ENCODE results near the gene SLC6A20.

Gene SLC6A20

DNA sequence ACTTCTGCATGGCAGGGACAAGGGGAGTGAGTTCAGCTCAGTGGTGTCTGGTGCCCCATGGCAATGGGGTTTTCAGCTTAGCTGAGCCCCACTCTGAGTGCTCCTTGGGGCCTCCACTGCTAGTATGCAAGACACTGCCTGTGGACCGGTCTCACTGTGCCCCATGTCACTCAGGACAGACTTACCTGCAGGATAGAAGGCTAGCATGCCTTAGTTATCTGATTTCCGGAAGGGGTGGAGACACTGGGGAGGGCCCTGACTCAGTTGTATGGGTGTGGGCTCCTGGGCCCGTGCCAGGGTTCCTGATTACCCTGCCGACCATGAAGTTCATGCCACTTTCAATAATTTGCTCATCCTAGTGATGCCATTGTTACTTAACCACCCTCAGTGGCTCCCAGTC, 4.3 kb upstream of the SLC6A20 start:
- DNase-seq, result no peak

DNA sequence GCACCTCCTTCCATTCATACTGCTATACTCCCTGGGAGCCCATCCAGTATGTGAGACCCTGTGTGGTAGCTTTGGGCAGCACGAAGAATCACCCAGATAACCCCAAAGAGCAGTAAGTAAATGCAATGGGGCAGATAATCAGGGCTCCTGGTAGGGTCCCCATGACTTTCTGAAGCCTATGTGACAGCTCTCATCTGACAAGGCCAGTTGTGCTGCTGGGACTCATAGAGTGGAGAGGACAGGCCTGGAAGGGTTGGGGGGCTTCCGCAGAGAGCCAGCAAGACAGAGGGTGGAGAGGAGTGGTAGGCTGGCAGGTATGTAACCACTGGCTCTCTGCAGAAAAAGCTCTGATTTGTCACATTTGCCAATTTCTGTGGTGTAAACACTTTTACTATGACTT, 3.2 kb upstream of the SLC6A20 start:
- DNase-seq, result no peak

DNA sequence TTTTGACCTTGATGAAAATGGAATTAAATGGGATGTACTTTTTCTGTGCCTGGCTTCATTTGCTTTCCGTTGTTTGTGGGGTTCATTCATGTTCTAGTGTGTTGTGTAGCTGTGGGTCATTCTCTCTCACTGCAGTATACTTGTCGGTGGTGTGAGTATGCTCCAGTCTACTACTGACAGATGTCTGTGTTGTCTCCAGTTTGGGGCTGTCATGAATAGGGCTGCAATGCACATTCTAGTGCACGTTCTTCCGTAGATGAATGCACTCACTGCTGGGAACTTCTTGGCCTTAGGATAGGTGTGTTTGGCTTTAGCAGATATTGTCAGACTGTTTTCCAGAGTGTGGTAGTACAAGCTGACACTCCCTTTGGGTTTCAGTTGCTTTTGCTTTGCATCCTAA, 1.7 kb upstream of the SLC6A20 start:
- no peak for DNase-seq

DNA sequence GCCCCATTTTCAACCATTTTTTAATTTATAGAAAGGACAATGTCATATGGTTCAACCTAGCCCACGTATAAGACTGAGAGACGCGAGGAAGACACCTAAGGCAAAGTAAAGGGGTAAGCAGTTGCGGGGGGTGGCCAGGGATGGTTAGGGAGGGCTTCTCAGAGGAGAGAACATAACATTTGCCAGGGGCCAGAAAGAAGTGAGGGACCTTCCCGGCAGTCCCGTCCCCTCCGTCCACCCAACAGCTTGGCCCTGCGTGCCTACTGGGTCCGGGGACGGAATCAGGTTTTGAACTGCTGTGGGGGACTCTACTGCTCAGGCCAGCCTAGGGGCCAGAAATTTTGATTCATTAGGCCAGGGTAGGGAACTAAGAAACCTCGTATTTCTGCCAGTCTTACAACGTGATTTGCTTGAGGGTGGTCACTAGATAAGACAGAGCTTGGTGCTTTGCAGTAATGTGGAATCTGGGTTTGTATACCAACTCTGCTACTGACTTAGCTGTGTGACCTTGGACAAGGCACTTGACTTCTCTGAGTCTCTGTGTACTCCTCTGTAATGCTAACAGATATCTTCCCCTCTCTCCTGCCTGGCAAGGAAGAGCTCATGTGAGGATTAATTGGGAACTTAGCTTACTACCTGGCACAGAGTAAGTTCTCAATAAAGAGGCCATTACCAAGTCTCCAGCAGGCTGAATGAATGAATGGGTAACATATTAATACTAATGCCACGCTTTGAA, 734 bp upstream of the SLC6A20 start:
- no peak for DNase-seq

DNA sequence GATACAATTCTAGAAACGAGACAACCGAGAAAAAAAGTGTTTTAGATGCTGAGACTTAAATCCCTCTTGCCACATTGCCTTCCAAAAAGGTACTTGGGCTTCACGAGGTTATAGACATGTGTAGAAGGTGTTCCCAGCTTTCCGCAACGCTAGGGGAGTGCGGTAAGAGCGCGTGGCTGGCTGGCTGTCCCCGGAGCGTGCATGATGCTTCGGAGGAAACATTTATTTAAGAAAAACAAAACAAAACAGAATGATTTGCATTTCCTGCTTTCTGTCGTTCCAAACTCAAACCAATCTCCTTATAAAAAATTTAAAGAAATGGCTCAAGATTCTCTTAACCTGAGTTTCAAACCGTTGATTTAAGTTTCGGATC, 841 bp downstream of the SLC6A20 start:
- no peak for DNase-seq

DNA sequence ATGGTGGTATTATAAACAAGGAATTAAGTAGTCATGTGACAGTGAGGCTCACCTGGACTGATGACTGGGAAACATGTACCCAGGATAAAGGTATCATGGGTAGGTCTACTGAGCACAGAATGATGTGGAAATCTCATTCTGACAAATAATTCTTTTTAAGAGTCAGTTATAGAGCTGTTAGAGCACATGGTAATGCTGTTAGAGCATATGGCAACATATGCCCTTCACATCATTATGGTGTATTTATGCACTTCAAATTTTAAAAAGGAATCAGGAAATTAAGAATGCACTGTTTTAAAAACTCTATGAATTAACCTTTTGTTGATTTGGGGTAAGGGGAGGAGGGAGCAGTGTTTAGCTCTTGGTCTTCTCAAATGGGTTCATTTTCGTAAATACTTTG, 1.7 kb downstream of the SLC6A20 start:
- no peak for DNase-seq

DNA sequence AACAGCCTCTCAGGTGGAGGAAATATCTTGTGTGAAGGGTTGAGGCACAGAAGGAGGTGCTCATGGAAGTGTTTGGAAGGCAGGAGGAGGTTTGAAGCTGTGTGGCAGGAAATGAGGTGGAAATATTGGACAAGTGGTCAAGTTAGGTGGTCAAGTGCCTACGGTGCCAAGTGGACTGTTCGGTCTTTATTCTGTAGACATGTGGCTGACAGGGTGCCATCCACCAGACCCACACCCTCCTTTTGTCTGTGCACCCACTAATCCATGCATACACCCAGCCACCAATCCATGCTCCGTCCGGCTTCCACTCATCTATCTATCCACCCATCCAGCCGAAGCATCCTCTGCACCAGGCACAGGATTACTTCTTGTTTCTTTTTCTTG, 2.2 kb downstream of the SLC6A20 start:
- no peak for DNase-seq

DNA sequence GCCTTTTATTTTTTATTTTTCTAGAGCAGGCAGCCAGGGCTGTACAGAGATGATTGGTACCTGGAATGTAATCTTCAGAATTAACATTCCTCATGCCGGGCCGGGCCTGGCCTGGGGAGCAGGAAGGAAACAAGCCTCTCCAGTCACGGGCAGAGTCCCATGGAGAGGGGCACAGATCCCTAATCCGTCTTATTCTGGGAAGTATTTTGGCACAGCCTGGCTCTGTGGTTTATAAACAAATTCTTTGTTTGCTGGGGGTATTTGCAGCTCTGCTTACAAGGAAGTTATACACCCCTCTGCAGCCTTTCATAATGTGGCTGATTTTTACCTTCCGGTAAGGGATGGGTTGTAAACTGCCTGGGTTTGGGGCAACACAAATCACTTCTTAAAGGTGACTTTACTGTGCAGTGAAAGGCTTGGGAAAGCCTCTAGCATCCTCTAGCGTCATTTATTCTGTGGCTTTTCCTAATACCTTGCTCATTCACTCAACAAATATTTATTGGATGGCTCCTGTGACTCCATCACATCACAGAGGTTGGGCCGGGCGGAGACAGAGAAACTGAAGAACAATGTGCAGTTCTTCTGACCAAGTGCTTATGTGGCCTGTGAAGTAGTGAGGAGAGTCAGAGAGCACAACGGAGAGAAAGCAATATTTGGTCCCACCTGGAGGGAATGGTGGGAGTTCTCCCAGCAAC, 2.7 kb downstream of the SLC6A20 start:
- DNase-seq, result no peak

DNA sequence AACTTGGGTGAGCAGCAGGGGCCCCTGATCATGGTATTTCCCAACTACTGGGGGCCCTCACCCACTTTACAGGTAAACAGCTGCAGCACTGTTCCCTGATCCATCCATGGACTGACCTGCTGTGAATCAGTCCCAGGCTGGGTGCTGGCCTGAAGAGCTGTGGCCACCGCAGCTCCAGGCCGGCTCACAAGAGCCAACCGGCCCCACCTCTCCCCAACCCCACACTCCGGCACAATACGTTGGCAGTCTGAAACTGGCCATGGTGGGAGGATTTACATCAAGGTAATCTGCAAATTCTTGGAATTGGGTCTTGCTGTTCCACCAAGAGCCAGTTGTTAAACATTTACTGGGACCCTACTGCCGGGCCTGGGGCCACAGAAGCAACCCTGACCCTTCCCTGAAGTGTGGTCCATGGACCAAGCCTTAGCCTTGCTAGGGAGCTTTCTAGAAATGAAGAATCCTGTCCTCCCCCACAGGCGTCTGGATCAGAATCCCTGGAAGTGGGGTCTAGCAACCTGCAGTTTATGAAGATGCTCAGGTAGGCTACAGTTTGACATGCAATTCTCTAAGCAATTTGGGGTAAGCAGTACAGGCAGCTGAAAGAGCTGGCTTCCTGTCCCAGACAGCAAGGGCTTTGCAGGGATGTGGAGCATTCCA, 3.7 kb downstream of the SLC6A20 start:
- DNase-seq, result no peak

DNA sequence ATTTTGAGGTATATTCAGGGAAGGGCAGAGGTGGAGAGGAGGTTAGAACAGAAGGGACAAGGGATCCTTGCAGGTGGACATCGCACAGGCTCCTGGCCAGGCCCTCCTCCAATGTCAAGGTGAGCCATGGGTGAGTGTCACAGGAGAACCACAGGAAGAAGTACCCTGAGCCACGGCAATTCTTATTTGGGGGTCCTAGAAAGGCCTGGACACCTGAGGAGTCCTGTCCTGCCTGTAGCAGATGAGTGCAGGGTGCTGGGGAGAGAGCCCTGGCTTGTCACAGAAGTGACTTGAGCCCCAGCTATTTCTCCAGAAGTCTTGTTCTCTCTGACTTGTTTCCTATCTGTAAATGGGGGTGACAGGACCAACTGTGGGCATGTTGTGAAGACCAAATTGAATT, 4.3 kb downstream of the SLC6A20 start:
- no peak for DNase-seq

DNA sequence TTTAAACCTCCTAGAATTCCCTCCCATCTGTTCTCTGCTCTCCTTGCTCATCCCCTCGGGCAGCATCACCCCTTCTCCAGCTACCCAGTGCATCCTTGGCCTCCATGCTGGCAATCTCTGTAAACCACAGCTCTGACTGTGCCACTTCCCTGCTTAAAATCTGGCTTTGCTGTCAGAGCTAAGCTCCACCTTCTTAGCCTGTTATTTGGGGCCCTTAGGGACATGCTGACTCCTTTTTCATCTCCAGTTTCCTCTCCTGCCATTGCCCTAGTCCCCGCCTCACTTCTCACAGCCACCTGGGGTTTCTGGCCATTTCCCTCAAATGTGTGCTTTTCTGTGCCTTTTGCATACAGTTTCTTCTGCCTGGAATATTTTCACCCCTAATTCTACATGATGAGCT, 5.7 kb downstream of the SLC6A20 start:
- DNase-seq, result no peak

DNA sequence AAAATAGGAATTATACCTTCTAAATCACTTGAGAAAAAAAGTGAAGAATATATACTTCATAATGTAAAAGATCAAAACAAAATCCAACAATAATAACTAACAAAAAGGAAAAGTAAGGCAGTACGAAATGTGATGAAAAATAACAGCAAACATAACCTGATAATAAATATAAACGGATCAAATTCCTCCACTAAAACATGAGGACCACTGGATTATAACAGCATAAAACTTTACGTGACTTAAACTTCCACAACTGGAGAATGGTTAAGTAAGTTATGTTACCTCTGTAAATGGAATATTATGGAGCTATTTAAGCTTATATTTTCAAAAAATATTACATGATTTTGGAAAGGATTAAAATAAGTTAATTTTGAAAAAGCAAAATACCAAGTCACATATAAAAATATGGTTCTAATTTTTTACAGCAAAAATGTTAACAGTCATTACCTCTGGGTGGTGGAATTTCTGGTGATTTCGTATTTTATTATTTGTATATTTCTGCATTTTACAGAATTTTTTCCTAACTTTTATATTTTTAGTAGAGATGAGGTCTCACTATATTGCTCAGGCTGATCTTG, 7.0 kb downstream of the SLC6A20 start:
- no peak for DNase-seq

DNA sequence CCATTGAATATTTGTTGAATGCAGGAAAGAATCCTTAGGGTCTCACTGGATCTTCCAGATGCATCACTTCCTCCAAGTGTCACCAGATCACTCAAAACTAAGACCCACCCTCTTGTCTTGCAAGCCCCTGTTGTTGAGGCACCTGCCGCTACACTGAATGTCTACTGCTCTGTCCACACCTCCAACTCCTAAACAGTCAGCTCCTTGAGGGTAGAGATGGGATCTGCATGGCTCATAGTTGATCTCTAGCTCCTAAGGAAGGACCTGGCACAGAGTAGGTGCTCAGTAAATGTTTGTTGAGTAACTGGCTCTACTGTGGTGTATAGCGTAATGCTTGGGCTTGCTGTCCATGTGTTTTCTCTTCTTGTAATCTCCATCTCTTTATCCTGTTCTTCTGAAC, 8.8 kb downstream of the SLC6A20 start:
- no peak for DNase-seq

DNA sequence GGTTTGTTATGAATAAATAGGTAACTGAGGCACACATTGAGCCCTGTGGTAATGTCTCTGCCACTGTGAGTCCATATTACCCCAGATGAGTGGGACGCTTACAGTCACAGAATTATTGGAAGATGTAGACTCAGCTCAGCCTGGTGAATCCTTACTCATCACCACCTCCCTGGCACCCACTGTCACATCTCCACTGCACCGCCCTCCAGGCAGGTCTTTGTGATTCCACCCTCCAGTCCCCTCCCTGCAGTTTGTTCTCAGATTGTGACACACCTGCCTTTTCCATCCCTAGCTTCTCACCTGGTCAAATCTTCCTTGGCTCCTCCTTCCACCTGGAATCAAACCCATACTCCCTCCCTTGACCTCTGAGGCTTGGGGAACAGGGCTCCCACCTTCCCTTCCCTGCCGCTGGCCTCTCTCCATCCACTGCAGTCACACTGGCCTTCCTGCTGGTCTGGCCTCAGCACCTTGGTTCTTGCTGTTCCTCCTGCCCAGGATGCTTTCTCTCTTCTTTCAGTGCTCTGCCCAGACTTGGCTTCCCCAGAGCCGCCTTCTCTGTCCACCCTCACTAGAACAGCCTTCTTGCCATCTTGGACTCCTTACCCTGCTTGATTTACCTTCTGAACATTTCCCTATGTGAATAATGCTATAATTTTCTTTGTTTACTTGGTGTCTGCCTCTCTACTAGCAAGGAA, 9.4 kb downstream of the SLC6A20 start:
- no peak for DNase-seq

DNA sequence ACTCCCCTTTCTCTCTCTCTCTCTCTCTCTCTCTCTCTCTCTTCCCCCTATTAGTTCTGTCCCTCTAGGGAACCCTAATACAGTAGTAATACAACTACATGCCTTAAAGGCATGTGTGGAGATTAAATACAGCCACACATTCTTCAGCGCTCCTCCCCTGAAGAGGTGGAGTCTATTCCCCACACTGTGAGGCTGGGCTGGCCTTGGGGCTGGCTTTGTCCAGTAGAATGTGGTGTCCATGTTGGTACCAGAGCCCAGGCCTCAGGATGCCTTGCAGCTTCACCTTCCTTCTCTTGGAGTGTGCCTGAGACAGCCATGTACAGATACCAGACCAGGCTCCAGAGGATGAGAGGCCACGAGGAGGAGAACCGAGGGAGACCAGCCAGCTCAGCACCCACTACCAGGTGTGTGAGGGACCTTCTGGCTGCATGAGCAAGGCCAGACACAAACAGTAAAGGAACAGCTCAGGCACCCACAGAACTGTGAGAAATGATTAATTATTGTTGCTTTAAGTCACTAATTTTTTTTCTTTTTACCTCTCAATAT, 10.7 kb downstream of the SLC6A20 start:
- DNase-seq, result no peak

DNA sequence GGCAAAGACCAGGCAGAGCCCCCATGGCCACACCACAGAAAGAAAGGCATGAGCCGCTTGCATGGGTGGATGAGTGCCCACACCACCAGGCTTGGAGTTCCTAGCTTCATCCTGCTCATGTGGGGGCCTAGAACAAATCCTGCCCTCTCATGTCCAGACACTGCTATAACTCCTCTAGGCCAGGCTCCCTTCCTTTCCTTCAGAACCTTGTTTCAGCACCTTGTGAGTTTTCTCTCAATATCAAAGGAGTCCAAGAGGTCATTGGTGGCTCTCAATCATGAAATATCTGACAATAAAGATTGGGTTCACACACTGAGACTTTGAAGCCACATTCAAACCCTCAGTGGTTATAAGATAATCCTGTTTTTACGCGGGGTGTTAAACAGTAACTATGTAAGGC, 12.7 kb downstream of the SLC6A20 start:
- DNase-seq, result no peak

DNA sequence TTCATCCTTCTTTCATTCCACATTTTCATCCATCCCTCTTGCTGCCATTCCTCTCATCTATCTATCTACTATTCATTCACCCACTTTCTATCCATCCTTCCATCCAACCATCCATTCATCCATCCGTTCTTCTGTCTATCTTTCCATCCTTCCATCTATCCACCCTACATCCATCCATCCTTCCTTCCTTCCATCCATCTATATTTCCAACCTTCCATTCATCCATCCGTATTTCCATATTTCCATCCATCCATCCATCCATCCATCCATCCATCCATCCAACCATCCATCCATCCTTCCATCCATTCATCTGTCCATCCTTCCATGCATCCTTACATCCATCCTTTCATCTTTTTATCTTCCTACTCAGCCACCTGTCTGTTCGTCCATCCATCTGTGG, 14.0 kb downstream of the SLC6A20 start:
- DNase-seq, result no peak

DNA sequence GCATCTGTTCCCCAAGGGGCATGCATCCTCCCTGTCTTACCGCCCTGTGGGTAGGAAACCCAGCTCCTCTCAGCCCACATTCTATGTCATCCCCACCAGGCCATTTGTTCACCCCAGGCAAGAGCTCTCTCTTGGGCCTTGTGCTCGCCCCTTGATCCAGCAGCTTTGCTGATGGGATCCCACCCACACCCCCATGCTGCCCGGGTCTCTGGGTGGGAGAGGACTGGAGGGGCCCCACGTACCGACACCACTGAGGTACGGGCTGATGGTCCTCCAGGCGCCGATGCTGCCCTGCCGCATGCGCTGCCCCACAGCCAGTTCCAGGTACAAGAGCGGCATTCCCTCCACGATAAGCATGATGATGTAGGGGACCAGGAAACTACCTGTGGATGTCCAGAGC, 14.5 kb downstream of the SLC6A20 start:
- no peak for DNase-seq

DNA sequence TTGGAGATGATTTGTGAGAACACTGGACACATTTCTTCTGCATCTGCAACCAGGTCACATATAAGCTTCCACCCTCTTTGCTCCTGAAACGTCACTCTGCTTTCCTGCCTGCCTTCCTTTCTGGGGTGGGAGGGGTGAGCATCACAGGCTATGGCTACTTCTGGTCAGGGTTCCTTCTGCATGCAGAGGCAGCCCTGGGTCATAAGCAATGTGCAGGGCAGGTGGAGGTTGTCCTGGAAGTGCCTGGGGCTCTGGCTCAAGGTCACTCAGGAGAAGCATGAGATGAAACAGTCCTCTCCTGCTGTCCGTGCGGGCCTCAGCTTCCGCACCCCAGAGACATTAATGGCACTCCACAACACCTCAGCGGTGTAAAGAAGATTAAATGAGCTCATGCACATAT, 15.1 kb downstream of the SLC6A20 start:
- DNase-seq, result no peak

DNA sequence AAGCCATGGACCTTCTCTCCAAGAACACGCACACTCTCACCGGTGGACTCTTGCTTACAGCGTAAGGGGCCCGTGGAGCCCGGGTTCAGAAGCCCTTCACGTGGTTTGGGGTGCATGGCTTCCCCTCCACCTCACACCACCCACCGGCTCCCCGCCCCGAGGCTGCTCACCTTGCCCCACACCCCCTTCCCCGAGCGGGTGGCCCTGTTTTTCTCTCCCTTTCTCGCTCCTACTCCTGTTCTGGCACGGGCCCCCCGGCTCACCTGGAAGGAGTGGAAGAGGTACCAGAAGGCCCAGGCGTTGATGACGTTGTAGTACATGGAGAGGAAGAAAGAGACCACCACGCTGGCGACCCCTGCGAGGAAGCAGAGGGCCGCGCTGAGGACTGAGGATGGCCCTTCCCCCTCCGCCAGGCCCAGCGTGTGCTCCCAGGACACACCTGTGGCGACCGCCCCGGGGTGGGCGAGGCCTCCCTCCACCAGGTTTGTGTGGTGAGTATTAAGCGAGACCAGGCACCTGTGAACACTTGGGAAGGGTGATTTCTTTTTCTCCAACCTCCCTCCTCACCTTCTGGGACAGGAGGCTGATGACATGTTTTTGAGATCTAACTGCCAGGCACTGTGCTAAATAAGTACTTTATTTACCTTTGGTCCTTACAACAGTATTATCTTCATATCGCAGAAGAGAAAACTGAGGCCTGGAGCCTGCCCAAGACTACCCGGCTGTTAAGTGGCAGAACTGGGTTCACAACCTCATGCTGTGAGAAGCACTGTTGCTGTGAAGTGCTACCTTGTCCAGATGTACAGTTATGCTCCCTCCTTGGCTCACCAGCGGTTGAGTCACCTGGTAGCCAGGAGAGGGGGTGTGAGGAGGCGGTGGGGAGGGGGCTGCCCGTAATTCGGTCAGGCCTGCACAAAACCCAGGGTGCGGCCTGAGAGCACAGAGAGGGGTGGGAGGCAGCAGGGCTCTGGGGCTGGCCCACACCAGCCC, 16.3 kb downstream of the SLC6A20 start:
- no peak for DNase-seq

DNA sequence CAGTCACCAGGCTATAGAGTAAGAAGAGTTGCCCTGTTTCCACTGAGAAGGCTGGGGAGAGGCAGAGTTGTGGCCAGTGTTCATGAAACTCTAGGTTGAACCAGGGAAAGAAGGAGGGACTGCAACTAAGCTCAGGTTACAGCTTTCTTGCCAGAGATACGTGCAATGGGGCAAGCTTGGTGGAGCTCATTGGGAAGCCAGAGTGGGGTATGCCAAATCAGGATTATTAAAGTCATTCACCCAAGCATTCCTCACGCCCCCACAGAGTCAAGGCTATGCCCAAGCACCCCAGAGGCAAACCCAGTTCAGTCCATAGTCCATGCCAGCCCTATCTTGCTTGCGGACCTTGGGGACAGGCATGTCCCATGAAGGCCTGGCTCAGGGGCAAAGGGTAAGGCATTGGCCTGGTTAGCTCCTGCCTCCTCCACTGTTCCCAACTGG, 17.6 kb downstream of the SLC6A20 start:
- DNase-seq, result no peak

Measured in activated CD4-positive, alpha-beta T cell treated with anti-CD3 and anti-CD28 coated beads for 1 hour (primary cell).